CD8-positive, alpha-beta memory T cell (primary cell): ENCODE data around the gene NOXRED1. TPM values are rescaled to one million over a fixed set of nuclear protein-coding genes. Genes with fewer than 3 reads are reported as not detected.
A peak's percentile ranks its signal among the peaks of the same experiment; 100 is the strongest.
"Not testable (repeated sequence)": the region's sequence is repeated elsewhere in the genome, so short reads cannot be mapped to it uniquely, and the experiment has no call there.

ENCODE experiments used
- CTCF ChIA-PET: fragments of 350-600 bp; sonication (Branson Sonifier 250); formaldehyde crosslinking; loops from one replicate; lab custom pipeline; 2021; ENCODE audit warnings: antibody characterized with exemption; lab: Charles Lee
- POLR2A ChIA-PET: fragments of 350-600 bp; sonication (Branson Sonifier 250); formaldehyde crosslinking; loops from one replicate; lab custom pipeline; 2021; ENCODE audit warnings: antibody characterized with exemption; lab: Charles Lee
- DNase-seq, 5 donors: peaks; one replicate each; pipeline versions ENCODE4 v3.0.0 to v3.0.0-alpha.2; 2020 to 2022; ENCODE audit warnings: mixed read lengths in 1 of 5
- H3K27ac ChIP-seq: one replicate; pipeline ENCODE4 v1.7.0; 2013; ENCODE audit warnings: low read depth, mild to moderate bottlenecking, low read length, moderate library complexity
- H3K27me3 ChIP-seq: 2 replicates; pipeline ENCODE4 v1.7.0; 2013; ENCODE audit warnings: low read length, mild to moderate bottlenecking; ENCODE audit not compliant: insufficient read depth, poor library complexity, severe bottlenecking
- H3K36me3 ChIP-seq: 2 replicates; pipeline ENCODE4 v1.7.0; 2013; ENCODE audit warnings: mild to moderate bottlenecking, low read length, moderate library complexity; ENCODE audit not compliant: insufficient read depth
- H3K4me1 ChIP-seq: 2 replicates; pipeline ENCODE4 v1.7.0; 2013; ENCODE audit warnings: mild to moderate bottlenecking, low read length, moderate library complexity; ENCODE audit not compliant: insufficient read depth
- H3K4me3 ChIP-seq: 2 replicates; pipeline ENCODE4 v1.7.0; 2013; ENCODE audit warnings: mild to moderate bottlenecking, low read length
- H3K9me3 ChIP-seq: 2 replicates; pipeline ENCODE4 v1.7.0; 2013; ENCODE audit warnings: mild to moderate bottlenecking, low read length
- H3K27ac Mint-ChIP-seq, 8 donors: one replicate each; pipeline ENCODE4 v1.8.0; 2020 to 2021; ENCODE audit warnings: mixed read lengths in 8 of 8, mild to moderate bottlenecking in 6 of 8, inconsistent platforms in 3 of 8, moderate library complexity in 3 of 8
- H3K27me3 Mint-ChIP-seq, 2 donors: one replicate each; pipeline ENCODE4 v1.8.0; 2020 to 2021; ENCODE audit warnings: mixed read lengths in 2 of 2, mild to moderate bottlenecking in 1 of 2, moderate library complexity in 1 of 2
- H3K36me3 Mint-ChIP-seq, 3 donors: one replicate each; pipeline ENCODE4 v1.8.0; 2020 to 2021; ENCODE audit warnings: mixed read lengths in 3 of 3, inconsistent platforms in 1 of 3, mild to moderate bottlenecking in 1 of 3
- H3K4me1 Mint-ChIP-seq, 3 donors: one replicate each; pipeline ENCODE4 v1.8.0; 2020 to 2021; ENCODE audit warnings: mixed read lengths in 3 of 3, inconsistent platforms in 1 of 3, mild to moderate bottlenecking in 1 of 3
- H3K4me3 Mint-ChIP-seq, 7 donors: one replicate each; pipeline ENCODE4 v1.8.0; 2020 to 2021; ENCODE audit warnings: mixed read lengths in 7 of 7, mild to moderate bottlenecking in 6 of 7, moderate library complexity in 4 of 7, inconsistent platforms in 2 of 7
- H3K9me3 Mint-ChIP-seq, 5 donors: one replicate each; pipeline ENCODE4 v1.8.0; 2020 to 2022; ENCODE audit warnings: mixed read lengths in 5 of 5, mild to moderate bottlenecking in 3 of 5, moderate library complexity in 2 of 5, inconsistent platforms in 1 of 5
- polyA plus RNA-seq: library from polyadenylated mRNA; unstranded; fragments of 300-500 nt; fragmentation: Illumina TruSeq; gene quantifications from one replicate; pipeline ENCODE4 v1.2.3, GENCODE V29; 2021
- total RNA-seq, 2 experiments: library from RNA; stranded (reverse); gene quantifications; one replicate each; pipeline ENCODE4 v1.2.3, GENCODE V29; 2021

Gene NOXRED1
- total and polyA plus RNA-seq, 3 experiments from 2014 or later, result 0.40 to 0.42 TPM; not detected in 1

GRCh38 chr14:77426396-77426795 is 3.1 kb upstream of the NOXRED1 start:
- H3K36me3 Mint-ChIP-seq, result peaks cover 57 to 93% (median 76%) of the 10 kb centered on the region in 3 donors
- peak overlapping the region in 1 of 8 donors; percentile 12 for H3K27ac Mint-ChIP-seq
- Histone ChIP-seq H3K9me3 (no peaks in the 10 kb centered on the region), H3K4me3 (no peak overlapping the region), H3K27ac (no peak overlapping the region), H3K4me1 (no peaks in the 10 kb centered on the region), H3K36me3 (peaks cover 36% of the 10 kb centered on the region), H3K27me3 (no peaks in the 10 kb centered on the region)
- DNase-seq, result no peak
- H3K4me1 Mint-ChIP-seq, result no peaks in the 10 kb centered on the region
- H3K9me3 Mint-ChIP-seq, result peaks cover 0 to 7% (median 4%) of the 10 kb centered on the region in 5 donors
- CTCF ChIA-PET, result interaction anchor here (1.5 kb wide), 1 partner anchor 125 kb away, joined by 3 read pairs; no protein-coding TSS in a partner anchor
- no peaks in the 10 kb centered on the region for H3K27me3 Mint-ChIP-seq
- POLR2A ChIA-PET, result no interaction called here
- no peak overlapping the region for H3K4me3 Mint-ChIP-seq

GRCh38 chr14:77424862-77425261 is 1.5 kb upstream of the NOXRED1 start:
- Mint-ChIP-seq H3K4me3 (no peak overlapping the region), H3K27ac (no peak overlapping the region), H3K27me3 (no peaks in the 10 kb centered on the region), H3K9me3 (peaks cover 7 to 19% (median 14%) of the 10 kb centered on the region in 5 donors), H3K4me1 (no peaks in the 10 kb centered on the region), H3K36me3 (peaks cover 57 to 92% (median 83%) of the 10 kb centered on the region in 3 donors)
- H3K27me3 ChIP-seq, result no peaks in the 10 kb centered on the region
- no peaks in the 10 kb centered on the region for H3K4me1 ChIP-seq
- no peak for DNase-seq
- H3K27ac ChIP-seq, result no peak overlapping the region
- no peaks in the 10 kb centered on the region for H3K9me3 ChIP-seq
- no peak overlapping the region for H3K4me3 ChIP-seq
- POLR2A ChIA-PET, result no interaction called here
- CTCF ChIA-PET, result no interaction called here
- peaks cover 35% of the 10 kb centered on the region for H3K36me3 ChIP-seq

GRCh38 chr14:77421201-77421600 is 2.1 kb downstream of the NOXRED1 start:
- Mint-ChIP-seq H3K9me3 (peaks cover 19 to 37% (median 31%) of the 10 kb centered on the region in 5 donors), H3K27me3 (no peaks in the 10 kb centered on the region), H3K4me3 (no peak overlapping the region), H3K4me1 (no peaks in the 10 kb centered on the region), H3K27ac (no peak overlapping the region), H3K36me3 (peaks cover 23 to 61% (median 60%) of the 10 kb centered on the region in 3 donors)
- ChIA-PET CTCF (no interaction called here), POLR2A (interaction anchor here (0.6 kb wide), 1 partner anchor 80 kb away, joined by 6 read pairs; no protein-coding TSS in a partner anchor)
- DNase-seq, result no peak
- Histone ChIP-seq H3K4me3 (no peak overlapping the region), H3K4me1 (no peaks in the 10 kb centered on the region), H3K27me3 (no peaks in the 10 kb centered on the region), H3K36me3 (no peaks in the 10 kb centered on the region), H3K9me3 (no peaks in the 10 kb centered on the region), H3K27ac (no peak overlapping the region)

GRCh38 chr14:77416836-77417235 is 6.5 kb downstream of the NOXRED1 start:
- CTCF ChIA-PET, result no interaction called here
- POLR2A ChIA-PET, result no interaction called here
- no peak overlapping the region for H3K27ac ChIP-seq

GRCh38 chr14:77416098-77416497 is 7.2 kb downstream of the NOXRED1 start:
- H3K9me3 ChIP-seq, H3K27ac Mint-ChIP-seq, H3K27me3 Mint-ChIP-seq, H3K27ac ChIP-seq, H3K27me3 ChIP-seq, H3K36me3 ChIP-seq, H3K4me3 ChIP-seq, CTCF ChIA-PET, DNase-seq, H3K4me3 Mint-ChIP-seq, POLR2A ChIA-PET, H3K4me1 ChIP-seq, H3K4me1 Mint-ChIP-seq: not testable (repeated sequence)
- Mint-ChIP-seq H3K9me3 (peaks cover 11 to 30% (median 24%) of the 10 kb centered on the region in 5 donors), H3K36me3 (peaks cover 0 to 19% (median 12%) of the 10 kb centered on the region in 3 donors)

More at GRCh38 chr14:77416836-77417235, 6.5 kb downstream of the NOXRED1 start:
- Histone ChIP-seq H3K4me1 (no peaks in the 10 kb centered on the region), H3K9me3 (no peaks in the 10 kb centered on the region), H3K36me3 (no peaks in the 10 kb centered on the region), H3K27me3 (no peaks in the 10 kb centered on the region), H3K4me3 (no peak overlapping the region)
- no peaks in the 10 kb centered on the region for H3K27me3 Mint-ChIP-seq
- H3K36me3 Mint-ChIP-seq, result peaks cover 6 to 26% (median 19%) of the 10 kb centered on the region in 3 donors
- no peaks in the 10 kb centered on the region for H3K4me1 Mint-ChIP-seq
- no peak overlapping the region for H3K27ac Mint-ChIP-seq
- peaks cover 18 to 36% (median 31%) of the 10 kb centered on the region in 5 donors for H3K9me3 Mint-ChIP-seq
- no peak overlapping the region for H3K4me3 Mint-ChIP-seq
- no peak for DNase-seq

GRCh38 chr14:77415403-77416030 is 7.8 kb downstream of the NOXRED1 start:
- H3K9me3 Mint-ChIP-seq, result peaks cover 11 to 24% (median 21%) of the 10 kb centered on the region in 5 donors
- H3K4me1 ChIP-seq, H3K4me3 ChIP-seq, CTCF ChIA-PET, POLR2A ChIA-PET, H3K4me3 Mint-ChIP-seq, H3K9me3 ChIP-seq, H3K27me3 ChIP-seq, H3K36me3 ChIP-seq, DNase-seq, H3K27me3 Mint-ChIP-seq, H3K4me1 Mint-ChIP-seq, H3K27ac Mint-ChIP-seq, H3K27ac ChIP-seq: not testable (repeated sequence)
- peaks cover 0 to 15% (median 9%) of the 10 kb centered on the region in 3 donors for H3K36me3 Mint-ChIP-seq

GRCh38 chr14:77409131-77409533 is 14.2 kb downstream of the NOXRED1 start:
- Histone ChIP-seq H3K27me3 (no peaks in the 10 kb centered on the region), H3K4me1 (no peaks in the 10 kb centered on the region), H3K9me3 (no peaks in the 10 kb centered on the region), H3K27ac (no peak overlapping the region), H3K4me3 (no peak overlapping the region), H3K36me3 (no peaks in the 10 kb centered on the region)
- peak overlapping the region in 1 of 8 donors; percentile 5 for H3K27ac Mint-ChIP-seq
- H3K4me1 Mint-ChIP-seq, result peaks cover 0 to 9% (median 5%) of the 10 kb centered on the region in 3 donors
- no peak for DNase-seq
- ChIA-PET CTCF (no interaction called here), POLR2A (no interaction called here)
- H3K36me3 Mint-ChIP-seq, result no peaks in the 10 kb centered on the region
- no peak overlapping the region for H3K4me3 Mint-ChIP-seq
- no peaks in the 10 kb centered on the region for H3K9me3 Mint-ChIP-seq
- no peaks in the 10 kb centered on the region for H3K27me3 Mint-ChIP-seq

- Histone ChIP-seq H3K36me3 (no peaks in the 10 kb centered on the region), H3K27ac (no peak overlapping the region), H3K27me3 (no peaks in the 10 kb centered on the region), H3K9me3 (no peaks in the 10 kb centered on the region), H3K4me1 (no peaks in the 10 kb centered on the region), H3K4me3 (no peak overlapping the region)
- POLR2A ChIA-PET, result no interaction called here
- Mint-ChIP-seq H3K4me1 (peaks cover 0 to 9% (median 5%) of the 10 kb centered on the region in 3 donors), H3K27me3 (no peaks in the 10 kb centered on the region), H3K9me3 (no peaks in the 10 kb centered on the region), H3K4me3 (no peak overlapping the region), H3K36me3 (no peaks in the 10 kb centered on the region), H3K27ac (peak overlapping the region in 1 of 8 donors; percentile 54)
- DNase-seq, result no peak
- CTCF ChIA-PET, result no interaction called here
These were observed 16.2 kb downstream of the NOXRED1 start for GRCh38 chr14:77407158-77407557.
